ENCODE data around the gene SLC36A4.
"Not testable (repeated sequence)": the region's sequence is repeated elsewhere in the genome, so short reads cannot be mapped to it uniquely, and the experiment has no call there.

Gene SLC36A4

DNA sequence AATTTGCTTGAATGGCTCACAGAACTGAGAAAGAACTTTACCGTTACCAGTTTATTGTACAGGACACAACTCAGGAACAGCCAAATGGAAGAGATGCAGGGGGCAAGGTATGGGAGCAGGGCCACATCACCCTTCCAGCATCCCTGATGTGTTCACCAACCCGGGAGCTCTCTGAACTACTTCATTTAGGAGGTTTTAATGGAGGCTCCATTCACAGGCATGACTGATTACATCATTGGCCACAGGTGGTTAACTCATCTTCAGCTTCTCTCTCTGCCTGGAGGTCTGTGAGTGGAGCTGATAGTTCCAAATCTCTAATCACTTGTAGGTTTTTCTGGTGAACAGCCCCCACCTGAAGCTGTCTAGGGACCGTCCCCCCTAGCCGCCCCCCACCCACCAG lies 83.5 kb downstream of the SLC36A4 start:
- Mint-ChIP-seq H3K9me3 (no peaks in the 10 kb centered on the region), H3K27ac (no peak overlapping the region), H3K4me1 (no peaks in the 10 kb centered on the region), H3K4me3 (no peak overlapping the region), H3K36me3 (no peaks in the 10 kb centered on the region), H3K27me3 (peaks cover 10% of the 10 kb centered on the region)

DNA sequence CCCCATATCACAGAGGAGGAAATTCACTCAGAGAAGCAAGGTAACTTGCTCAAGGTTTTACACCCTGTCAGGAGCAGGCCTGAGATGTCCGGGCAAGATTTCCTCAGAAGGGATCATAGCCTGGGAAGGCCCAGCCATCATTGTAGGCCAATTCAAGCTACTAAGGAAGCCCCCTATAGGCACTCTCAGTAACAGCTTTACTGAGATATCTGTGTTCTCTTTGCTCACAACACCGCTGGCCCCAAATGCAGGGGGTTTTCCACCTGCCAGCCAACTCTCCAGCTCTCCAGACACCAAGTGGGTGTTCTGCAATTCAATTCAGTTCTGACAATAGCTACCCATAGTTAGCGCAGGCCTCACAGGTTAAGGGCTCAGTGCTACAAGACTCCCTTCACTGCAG lies 84.0 kb downstream of the SLC36A4 start:
- H3K36me3 Mint-ChIP-seq = no peaks in the 10 kb centered on the region
- no peak overlapping the region for H3K27ac Mint-ChIP-seq
- no peak overlapping the region for H3K4me3 Mint-ChIP-seq
- H3K4me1 Mint-ChIP-seq = no peaks in the 10 kb centered on the region
- no peaks in the 10 kb centered on the region for H3K9me3 Mint-ChIP-seq
- H3K27me3 Mint-ChIP-seq = peaks cover 7% of the 10 kb centered on the region

DNA sequence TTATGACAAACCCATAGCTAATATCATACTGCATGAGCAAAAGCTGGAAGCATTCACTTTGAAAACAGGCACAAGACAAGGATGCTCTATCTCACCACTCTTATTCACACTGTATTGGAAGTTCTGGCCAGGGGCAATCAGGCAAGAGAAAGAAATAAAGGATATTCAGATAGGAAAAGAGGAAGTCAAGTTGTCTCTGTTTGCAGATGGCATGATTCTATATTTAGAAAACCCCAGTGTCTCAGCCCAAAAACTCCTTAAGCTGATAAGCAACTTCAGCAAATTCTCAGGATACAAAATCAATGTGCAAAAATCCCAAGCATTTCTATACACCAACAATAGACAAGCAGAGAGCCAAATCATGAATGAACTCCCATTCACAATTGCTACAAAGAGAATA lies 86.6 kb downstream of the SLC36A4 start:
- H3K27me3 Mint-ChIP-seq, H3K4me1 Mint-ChIP-seq: not testable (repeated sequence)

DNA sequence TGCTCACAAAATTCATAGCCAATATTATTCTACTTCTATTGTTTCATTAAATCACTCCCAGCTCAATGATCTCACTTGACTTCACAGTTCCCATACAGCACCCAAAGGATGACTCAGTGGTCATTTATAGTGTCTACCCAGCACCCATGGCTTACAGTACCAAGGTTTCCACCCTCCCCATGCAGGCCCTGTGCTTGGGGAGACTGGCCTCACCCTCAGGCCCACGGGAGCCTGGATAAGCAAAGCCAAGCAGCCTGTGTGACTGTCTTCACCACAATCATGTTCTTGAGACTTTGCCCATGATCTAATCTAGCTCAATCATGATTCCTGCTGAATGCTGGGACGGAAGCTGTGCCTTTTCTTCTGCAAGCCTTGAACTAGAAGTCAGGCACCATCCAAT lies 97.6 kb downstream of the SLC36A4 start:
- Mint-ChIP-seq H3K36me3 (peaks cover 1% of the 10 kb centered on the region), H3K27me3 (peaks cover 5% of the 10 kb centered on the region), H3K27ac (no peak overlapping the region), H3K4me1 (no peaks in the 10 kb centered on the region), H3K4me3 (no peak overlapping the region), H3K9me3 (peaks cover 7% of the 10 kb centered on the region)

More for the DNA sequence above, 86.6 kb downstream of the SLC36A4 start:
- not testable (repeated sequence) for H3K9me3 Mint-ChIP-seq, H3K27ac Mint-ChIP-seq, H3K4me3 Mint-ChIP-seq, H3K36me3 Mint-ChIP-seq

DNA sequence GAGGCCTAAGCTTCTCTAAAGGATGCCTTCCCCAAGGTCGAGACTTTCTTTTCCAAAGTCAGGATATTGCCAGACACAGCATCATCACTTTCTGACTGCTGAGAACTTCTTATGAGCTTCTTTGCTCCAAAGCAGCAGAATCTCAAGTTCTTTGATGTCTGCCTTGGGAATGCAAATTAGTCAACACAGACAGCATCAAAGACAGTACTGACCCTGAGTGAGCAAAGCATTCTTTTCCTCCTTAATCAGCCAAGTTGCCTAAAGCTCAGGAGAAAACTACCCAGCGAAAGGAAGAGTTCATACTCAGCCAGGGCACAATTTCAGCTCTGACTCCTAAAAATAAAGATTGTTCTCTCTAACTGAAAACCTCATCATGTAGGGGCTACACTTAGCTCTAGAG lies 98.0 kb downstream of the SLC36A4 start:
- H3K4me1 Mint-ChIP-seq = no peaks in the 10 kb centered on the region
- no peak overlapping the region for H3K4me3 Mint-ChIP-seq
- peaks cover 11% of the 10 kb centered on the region for H3K9me3 Mint-ChIP-seq
- H3K27me3 Mint-ChIP-seq = peaks cover 5% of the 10 kb centered on the region
- no peak overlapping the region for H3K27ac Mint-ChIP-seq
- H3K36me3 Mint-ChIP-seq = peaks cover 1% of the 10 kb centered on the region
